ENCODE results near the gene SEBOX. TPM values are rescaled to one million over a fixed set of nuclear protein-coding genes. Genes with fewer than 3 reads are reported as not detected.

SEBOX gene
- total and polyA plus RNA-seq, 2 experiments from 2014 or later, result not detected

DNA sequence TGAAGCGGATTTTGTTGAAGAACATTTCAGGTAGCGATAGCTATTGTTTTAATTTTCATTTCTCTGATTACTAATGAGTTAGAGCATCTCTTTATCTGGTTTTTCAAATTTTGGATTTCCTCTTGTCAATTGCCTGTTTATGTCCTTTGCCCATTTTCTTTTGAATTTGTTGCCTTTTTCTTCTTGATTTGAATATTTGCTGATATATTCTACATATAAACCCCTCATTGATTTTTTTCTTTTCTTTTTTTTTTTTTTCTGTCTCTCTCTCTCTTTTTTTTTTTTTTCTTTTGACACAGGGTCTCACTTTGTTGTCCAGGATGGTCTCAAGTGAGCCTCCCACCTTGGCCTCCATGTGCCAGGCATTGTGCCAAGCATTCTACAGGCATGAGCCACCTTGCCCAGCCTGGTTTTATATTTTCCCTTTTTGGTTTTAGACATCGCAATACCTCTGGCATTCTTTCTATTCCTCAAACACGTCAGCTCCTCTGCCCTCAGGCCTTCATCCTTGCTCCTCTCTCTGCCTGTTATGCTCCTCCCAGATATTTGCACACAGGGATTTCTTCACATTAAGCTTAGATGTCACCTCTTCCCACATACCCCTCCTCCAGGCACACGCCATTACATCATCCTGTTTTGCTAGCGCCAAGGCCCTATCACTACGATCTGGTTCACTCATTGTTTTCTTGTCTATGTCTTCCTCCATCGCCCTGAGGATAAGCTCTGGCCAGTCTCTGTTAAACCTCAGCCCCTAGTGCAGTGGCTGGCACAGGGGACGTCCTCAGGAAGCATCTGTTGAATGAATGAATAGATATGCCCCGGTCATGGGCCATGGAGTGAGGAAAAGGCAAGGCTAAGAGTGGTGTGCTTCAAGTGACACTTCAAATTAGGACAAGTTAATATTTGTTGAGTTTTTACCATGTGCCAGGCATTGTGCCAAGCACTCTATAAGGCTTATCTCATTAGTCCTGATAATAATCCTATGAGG is 15.1 kb upstream of the SEBOX start:
- Histone ChIP-seq H3K9me2 (ENCODE audit: insufficient read depth) (no peaks in the 10 kb centered on the region), H3K4me2 (no peak overlapping the region), H4K20me1 (replicated peaks; ENCODE audit: insufficient read depth) (peaks cover 5% of the 10 kb centered on the region; the same call in 1 of the 2 replicates), H3K4me3 (no peak overlapping the region), H2AFZ (no peak overlapping the region), H3F3A (replicated peaks; ENCODE audit: low read depth) (0 out of 2 replicates have a peak, but pooled peaks cover 7% of the 10 kb centered on the region), H3K36me3 (ENCODE audit: insufficient read depth) (no peaks in the 10 kb centered on the region), H3K27me3 (ENCODE audit: insufficient read depth) (peaks cover 58% of the 10 kb centered on the region), H3K27ac (ENCODE audit: low read depth) (no peak overlapping the region), H3K79me2 (replicated peaks; ENCODE audit: insufficient read depth) (no peaks in the 10 kb centered on the region), H3K4me1 (ENCODE audit: insufficient read depth) (peaks cover 11% of the 10 kb centered on the region; the same call in 1 of the 2 replicates)
- Mint-ChIP-seq H3K27me3 (ENCODE audit: insufficient read depth, low read depth, poor library complexity) (peaks cover 55% of the 10 kb centered on the region), H3K4me1 (peaks cover 7% of the 10 kb centered on the region), H3K36me3 (ENCODE audit: low read depth) (no peaks in the 10 kb centered on the region; the same call in 2 of the 3 replicates), H3K27ac (no peak overlapping the region), H3K4me3 (no peak overlapping the region), H3K9me3 (no peaks in the 10 kb centered on the region; the same call in 2 of the 3 replicates)
- no peak for DNase-seq (ENCODE audit: low spot score)
- ATAC-seq, result no peak
- no peak for TF ChIP-seq JUNB (IDR thresholded peaks at IDR 0.05; ENCODE audit: unreplicated experiment)
- TF ChIP-seq ZNF331 (CRISPR knock-in tag; IDR thresholded peaks at IDR 0.05; ENCODE audit: low read depth), result no peak
- TF ChIP-seq EZH2 (IDR thresholded peaks at IDR 0.05; ENCODE audit: low read depth, unreplicated experiment), result no peak
- no peak for TF ChIP-seq STAT1 (IDR thresholded peaks at IDR 0.05; ENCODE audit: unreplicated experiment)
- TF ChIP-seq, protein P1, sequence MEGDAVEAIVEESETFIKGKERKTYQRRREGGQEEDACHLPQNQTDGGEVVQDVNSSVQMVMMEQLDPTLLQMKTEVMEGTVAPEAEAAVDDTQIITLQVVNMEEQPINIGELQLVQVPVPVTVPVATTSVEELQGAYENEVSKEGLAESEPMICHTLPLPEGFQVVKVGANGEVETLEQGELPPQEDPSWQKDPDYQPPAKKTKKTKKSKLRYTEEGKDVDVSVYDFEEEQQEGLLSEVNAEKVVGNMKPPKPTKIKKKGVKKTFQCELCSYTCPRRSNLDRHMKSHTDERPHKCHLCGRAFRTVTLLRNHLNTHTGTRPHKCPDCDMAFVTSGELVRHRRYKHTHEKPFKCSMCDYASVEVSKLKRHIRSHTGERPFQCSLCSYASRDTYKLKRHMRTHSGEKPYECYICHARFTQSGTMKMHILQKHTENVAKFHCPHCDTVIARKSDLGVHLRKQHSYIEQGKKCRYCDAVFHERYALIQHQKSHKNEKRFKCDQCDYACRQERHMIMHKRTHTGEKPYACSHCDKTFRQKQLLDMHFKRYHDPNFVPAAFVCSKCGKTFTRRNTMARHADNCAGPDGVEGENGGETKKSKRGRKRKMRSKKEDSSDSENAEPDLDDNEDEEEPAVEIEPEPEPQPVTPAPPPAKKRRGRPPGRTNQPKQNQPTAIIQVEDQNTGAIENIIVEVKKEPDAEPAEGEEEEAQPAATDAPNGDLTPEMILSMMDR (conservative IDR thresholded peaks at IDR 0.05; ENCODE audit: low read depth in 2 of 2), result no peak
- no peak for TF ChIP-seq ZNF114 (CRISPR knock-in tag; IDR thresholded peaks at IDR 0.05)
- no peak for TF ChIP-seq NANOG (IDR thresholded peaks at IDR 0.05; ENCODE audit: borderline replicate concordance)
- TF ChIP-seq CREB1 (CRISPR knock-in tag; IDR thresholded peaks at IDR 0.05; ENCODE audit: low read depth), result no peak
- no peak for TF ChIP-seq ZNF462 (CRISPR knock-in tag; IDR thresholded peaks at IDR 0.05)
- TF ChIP-seq, protein P2, sequence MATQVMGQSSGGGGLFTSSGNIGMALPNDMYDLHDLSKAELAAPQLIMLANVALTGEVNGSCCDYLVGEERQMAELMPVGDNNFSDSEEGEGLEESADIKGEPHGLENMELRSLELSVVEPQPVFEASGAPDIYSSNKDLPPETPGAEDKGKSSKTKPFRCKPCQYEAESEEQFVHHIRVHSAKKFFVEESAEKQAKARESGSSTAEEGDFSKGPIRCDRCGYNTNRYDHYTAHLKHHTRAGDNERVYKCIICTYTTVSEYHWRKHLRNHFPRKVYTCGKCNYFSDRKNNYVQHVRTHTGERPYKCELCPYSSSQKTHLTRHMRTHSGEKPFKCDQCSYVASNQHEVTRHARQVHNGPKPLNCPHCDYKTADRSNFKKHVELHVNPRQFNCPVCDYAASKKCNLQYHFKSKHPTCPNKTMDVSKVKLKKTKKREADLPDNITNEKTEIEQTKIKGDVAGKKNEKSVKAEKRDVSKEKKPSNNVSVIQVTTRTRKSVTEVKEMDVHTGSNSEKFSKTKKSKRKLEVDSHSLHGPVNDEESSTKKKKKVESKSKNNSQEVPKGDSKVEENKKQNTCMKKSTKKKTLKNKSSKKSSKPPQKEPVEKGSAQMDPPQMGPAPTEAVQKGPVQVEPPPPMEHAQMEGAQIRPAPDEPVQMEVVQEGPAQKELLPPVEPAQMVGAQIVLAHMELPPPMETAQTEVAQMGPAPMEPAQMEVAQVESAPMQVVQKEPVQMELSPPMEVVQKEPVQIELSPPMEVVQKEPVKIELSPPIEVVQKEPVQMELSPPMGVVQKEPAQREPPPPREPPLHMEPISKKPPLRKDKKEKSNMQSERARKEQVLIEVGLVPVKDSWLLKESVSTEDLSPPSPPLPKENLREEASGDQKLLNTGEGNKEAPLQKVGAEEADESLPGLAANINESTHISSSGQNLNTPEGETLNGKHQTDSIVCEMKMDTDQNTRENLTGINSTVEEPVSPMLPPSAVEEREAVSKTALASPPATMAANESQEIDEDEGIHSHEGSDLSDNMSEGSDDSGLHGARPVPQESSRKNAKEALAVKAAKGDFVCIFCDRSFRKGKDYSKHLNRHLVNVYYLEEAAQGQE (IDR thresholded peaks at IDR 0.05; ENCODE audit: unreplicated experiment), result no peak
- TF ChIP-seq POLR2AphosphoS5 (IDR thresholded peaks at IDR 0.05; ENCODE audit: low read depth), result no peak
- TF ChIP-seq ETS1 (IDR thresholded peaks at IDR 0.05), result no peak
- no peak for TF ChIP-seq EZH2phosphoT487 (IDR thresholded peaks at IDR 0.05; ENCODE audit: unreplicated experiment)
